Ovary (tissue), 3 donors: ENCODE measurements around the gene EFL1.
"Not testable (repeated sequence)": the region's sequence is repeated elsewhere in the genome, so short reads cannot be mapped to it uniquely, and the experiment has no call there.

Source experiments
- POLR2A ChIP-seq: fragments of 450-650 bp; IDR thresholded peaks from one replicate; pipeline ENCODE4 v1.6.1; 2017; ENCODE audit warnings: antibody characterized with exemption, mild to moderate bottlenecking, moderate library complexity
- TF ChIP-seq, protein P1 (sequence below), 3 donors: fragments of 450-650 bp in 2 of 3; fragments of 200-600 bp in 1 of 3; IDR thresholded peaks; one replicate each; pipeline versions ENCODE4 v1.5.1 to v1.8.0; 2016 to 2022; ENCODE audit warnings: antibody characterized with exemption in 3 of 3, mild to moderate bottlenecking in 1 of 3
- donor health status: DM: no; HTN: no; CAD: no.

DNA sequence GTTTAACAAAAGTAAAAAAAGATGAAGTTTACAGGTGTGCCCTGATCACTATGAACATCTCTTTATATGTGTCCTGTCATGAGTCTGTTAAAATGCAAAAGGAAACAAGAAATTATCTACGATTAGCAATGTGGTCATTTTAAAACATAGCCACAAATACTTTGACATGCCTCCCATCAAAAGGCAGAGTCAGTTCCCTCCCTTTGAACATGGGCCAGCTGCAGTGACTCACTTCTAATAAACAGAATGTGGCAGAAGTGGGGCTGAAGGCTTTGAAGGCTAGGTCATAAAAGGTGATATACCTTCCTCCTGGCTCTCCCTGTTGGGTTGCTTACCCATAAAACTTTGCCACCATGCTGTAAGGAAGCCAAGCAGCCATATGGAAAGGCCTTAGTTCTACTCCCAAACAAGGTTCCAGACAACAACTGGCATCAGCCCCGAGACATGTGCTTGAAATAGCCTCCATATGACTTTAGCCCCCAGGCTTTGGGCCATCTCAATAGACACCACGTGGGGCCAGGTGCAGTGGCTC lies 52.4 kb downstream of the EFL1 start:
- TF ChIP-seq, protein P1, sequence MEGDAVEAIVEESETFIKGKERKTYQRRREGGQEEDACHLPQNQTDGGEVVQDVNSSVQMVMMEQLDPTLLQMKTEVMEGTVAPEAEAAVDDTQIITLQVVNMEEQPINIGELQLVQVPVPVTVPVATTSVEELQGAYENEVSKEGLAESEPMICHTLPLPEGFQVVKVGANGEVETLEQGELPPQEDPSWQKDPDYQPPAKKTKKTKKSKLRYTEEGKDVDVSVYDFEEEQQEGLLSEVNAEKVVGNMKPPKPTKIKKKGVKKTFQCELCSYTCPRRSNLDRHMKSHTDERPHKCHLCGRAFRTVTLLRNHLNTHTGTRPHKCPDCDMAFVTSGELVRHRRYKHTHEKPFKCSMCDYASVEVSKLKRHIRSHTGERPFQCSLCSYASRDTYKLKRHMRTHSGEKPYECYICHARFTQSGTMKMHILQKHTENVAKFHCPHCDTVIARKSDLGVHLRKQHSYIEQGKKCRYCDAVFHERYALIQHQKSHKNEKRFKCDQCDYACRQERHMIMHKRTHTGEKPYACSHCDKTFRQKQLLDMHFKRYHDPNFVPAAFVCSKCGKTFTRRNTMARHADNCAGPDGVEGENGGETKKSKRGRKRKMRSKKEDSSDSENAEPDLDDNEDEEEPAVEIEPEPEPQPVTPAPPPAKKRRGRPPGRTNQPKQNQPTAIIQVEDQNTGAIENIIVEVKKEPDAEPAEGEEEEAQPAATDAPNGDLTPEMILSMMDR (IDR thresholded peaks at IDR 0.05), result not testable (repeated sequence)
- not testable (repeated sequence) for TF ChIP-seq POLR2A
